TTC549 (cell line): Measurements from ENCODE around the gene SOWAHA.
"Not testable (repeated sequence)": the region's sequence is repeated elsewhere in the genome, so short reads cannot be mapped to it uniquely, and the experiment has no call there.

ENCODE experiments used
- FAIRE-seq: peaks from 2 replicates; lab custom pipeline; 2012; peaks lifted over from hg19 to GRCh38; lab: Jason Lieb, UNC

SOWAHA gene

DNA sequence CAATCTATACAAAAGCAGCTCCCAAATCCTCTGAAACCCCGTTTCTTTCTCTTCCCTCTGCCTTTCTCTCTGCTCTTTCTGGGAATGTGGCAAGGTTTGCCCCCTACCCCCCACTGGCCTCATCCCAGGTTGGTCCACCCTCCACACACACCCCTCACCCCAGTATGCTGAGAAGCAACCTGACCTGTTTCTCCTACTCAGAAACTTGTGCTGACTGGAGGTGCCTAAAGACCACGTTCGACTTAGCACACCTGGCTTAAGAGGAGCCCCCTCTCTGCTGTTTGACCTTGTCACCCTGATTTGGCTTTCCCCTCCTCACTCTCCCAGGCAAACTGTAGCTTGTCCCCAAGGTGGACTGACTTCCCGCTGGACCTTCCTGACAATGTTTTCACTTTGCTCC is 35.0 kb upstream of the SOWAHA start:
- no peak for FAIRE-seq

DNA sequence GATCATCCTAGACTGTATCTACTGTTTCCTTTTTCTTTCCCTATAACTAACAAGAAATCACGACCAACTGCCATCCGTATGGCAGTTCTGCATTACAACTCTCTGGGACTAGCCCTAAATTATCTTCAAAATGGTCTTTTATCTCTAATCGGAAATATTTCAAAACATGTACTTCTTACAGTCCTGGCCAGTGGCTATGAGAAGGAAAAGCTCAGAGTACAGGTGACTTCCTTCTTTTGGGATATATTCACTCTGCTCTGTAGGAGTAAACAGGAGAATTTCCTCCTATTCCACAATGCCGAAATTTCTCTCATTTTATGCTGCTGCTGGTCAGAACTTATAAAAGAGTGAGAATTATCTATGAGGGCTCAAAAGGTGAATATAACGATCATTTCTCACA is 34.2 kb upstream of the SOWAHA start:
- FAIRE-seq, result no peak

- FAIRE-seq, result no peak
Observed at GRCh38 chr5:132779961-132780360, 33.1 kb upstream of the SOWAHA start.

- no peak for FAIRE-seq
Observed at GRCh38 chr5:132780577-132780976, 32.5 kb upstream of the SOWAHA start.

DNA sequence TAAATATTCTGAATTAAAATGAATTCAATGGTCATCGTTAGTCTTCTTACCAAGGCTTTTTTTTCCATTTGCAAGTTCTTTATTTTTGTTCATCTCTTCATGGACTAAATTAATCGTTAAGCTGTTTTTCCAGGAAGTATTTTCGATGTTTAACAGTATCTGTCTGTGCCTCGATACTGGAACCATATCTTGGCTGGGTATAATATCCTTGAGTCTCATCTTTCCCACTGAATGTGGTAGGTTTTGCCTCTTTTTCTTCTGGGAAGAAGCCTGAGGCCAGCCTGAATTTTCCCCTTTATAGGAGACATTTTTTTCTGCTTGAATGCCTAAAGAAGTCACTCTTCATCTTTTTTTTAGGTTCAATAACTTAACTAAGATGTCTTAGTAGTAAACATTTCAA is 32.1 kb upstream of the SOWAHA start:
- no peak for FAIRE-seq

DNA sequence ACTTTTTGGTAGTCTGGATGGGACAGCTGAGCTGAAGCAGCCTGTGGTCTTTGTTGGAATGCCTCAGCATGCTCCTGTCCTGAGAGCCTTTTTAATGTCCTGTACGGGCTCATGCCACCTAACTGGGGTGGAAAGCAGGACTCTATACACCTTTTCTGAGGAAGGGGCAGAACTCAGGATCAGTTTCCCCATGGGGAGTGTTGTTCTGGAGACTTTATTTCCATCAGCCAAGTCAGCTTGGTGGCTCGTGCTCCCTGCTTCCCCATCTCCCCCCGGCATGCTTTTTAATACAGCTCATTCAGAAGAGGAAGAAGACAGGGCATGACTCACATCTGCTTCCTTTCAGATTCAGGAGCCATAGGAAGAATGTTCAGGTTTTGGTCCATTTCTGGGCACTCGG is 31.0 kb upstream of the SOWAHA start:
- no peak for FAIRE-seq

GRCh38 chr5:132785365-132785764 is 27.7 kb upstream of the SOWAHA start:
- no peak for FAIRE-seq

DNA sequence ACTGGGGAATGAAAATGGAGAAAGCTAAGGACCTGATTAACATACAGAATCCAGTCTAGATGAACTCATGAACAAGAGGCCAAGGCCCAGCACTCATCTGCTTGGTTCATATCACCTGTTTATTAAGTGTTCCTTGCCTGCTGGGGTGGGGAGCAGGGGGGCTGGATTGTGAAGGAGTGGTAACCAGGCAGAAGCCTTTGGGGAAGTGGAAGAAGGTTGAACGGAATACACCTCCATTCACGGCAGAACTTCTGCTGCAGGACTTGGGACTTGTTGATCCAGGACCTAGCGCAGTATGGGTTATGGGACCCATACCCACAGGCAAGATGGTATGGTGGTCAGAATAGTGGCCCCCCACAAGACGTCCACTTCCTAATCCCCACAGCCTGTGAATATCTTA is 27.2 kb upstream of the SOWAHA start:
- FAIRE-seq, result no peak

GRCh38 chr5:132787076-132787475 is 26.0 kb upstream of the SOWAHA start:
- FAIRE-seq, result no peak

- no peak for FAIRE-seq
Observed at GRCh38 chr5:132788508-132788907, 24.6 kb upstream of the SOWAHA start.

- no peak for FAIRE-seq
Observed at GRCh38 chr5:132788990-132789886, 23.9 kb upstream of the SOWAHA start.

- FAIRE-seq, result no peak
Observed at GRCh38 chr5:132790201-132790865, 22.8 kb upstream of the SOWAHA start.

- no peak for FAIRE-seq
Observed at GRCh38 chr5:132791026-132791425, 22.1 kb upstream of the SOWAHA start.

GRCh38 chr5:132797651-132798050 is 15.5 kb upstream of the SOWAHA start:
- no peak for FAIRE-seq

DNA sequence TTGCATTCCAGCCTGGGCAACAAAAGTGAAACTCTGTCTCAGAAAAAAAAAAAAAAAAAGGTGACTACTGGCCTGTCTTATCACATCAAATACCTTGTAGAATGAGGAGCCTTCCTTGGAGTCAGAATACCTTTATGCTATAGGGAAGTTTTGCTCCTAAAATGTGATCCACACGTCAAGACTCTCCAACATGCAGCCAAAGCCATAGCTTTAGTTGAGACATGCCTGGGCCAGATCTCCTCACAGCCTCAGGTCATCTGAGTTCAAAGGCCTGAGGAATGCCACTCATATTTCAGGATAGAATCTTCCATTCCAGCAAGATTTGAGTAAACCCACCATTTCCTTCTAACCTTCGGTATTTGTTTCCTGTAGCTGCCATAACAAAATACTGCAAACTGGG is 13.7 kb upstream of the SOWAHA start:
- FAIRE-seq, result no peak

DNA sequence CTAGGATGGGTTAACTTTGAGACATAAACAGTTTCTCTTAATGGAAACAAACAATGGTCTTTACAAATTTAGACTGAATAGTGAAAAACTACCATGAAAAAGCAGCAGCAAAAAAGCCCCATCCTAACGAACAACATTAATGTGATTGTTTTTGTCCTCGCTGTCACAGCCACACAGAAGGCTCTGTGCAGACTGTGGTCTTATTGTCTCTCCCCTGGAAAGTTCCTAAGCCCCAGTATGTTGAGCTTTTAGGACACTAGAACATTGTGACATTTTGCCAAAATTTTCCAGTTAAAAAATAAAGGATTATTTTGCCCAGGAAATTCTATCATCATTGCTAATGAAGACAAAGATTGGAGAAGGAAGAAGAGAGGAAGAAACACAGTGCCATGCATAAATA is 12.6 kb upstream of the SOWAHA start:
- FAIRE-seq, result no peak

- no peak for FAIRE-seq
Observed at GRCh38 chr5:132802044-132802684, 10.9 kb upstream of the SOWAHA start.

- not testable (repeated sequence) for FAIRE-seq
Observed at GRCh38 chr5:132802685-132803066, 10.4 kb upstream of the SOWAHA start.

- FAIRE-seq, result not testable (repeated sequence)
Observed at GRCh38 chr5:132804219-132804618, 8.9 kb upstream of the SOWAHA start.

DNA sequence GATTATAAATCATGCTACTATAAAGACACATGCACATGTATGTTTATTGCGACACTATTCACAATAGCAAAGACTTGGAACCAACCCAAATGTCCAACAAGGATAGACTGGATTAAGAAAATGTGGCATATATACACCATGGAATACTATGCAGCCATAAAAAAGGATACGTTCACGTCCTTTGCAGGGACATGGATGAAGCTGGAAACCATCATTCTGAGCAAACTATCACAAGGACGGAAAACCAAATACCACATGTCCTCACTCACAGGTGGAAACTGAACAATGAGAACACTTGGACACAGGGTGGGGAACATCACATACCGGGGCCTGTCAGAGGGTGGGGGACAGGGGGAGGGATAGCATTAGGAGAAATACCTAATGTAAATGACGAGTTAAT is 7.2 kb upstream of the SOWAHA start:
- FAIRE-seq, result not testable (repeated sequence)

GRCh38 chr5:132806804-132807162 is 6.3 kb upstream of the SOWAHA start:
- not testable (repeated sequence) for FAIRE-seq

DNA sequence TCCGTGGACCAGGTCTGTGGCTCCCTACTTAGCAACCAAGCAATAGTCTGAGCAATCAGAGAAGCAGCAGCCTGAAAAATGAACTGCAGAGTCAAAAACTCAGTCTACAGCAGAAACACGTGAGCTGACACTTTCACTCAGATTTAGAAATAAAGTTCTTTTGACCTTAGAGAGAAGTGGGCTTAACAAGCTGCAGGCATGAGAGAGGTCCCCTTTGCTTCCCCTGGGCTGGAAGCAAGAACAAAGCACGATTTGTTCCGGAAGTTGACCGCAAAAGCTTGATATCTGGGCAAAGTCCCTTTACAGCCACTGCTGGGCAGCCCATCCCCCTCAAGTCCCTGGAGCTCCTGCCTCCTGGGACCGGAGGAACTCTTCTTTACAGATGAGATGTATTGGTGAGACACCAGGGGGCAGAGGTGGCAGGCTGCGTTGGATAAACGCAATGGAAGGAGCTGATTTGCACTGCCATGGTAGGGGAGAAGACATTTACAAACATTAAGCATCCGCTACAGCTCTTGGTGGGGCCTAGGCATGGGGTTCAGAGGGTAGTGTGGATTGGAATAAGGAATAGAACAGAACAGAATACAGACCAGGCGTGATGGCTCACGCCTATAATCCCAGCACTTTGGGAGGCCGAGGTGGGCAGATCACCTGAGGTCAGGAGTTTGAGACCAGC is 5.8 kb upstream of the SOWAHA start:
- no peak for FAIRE-seq

DNA sequence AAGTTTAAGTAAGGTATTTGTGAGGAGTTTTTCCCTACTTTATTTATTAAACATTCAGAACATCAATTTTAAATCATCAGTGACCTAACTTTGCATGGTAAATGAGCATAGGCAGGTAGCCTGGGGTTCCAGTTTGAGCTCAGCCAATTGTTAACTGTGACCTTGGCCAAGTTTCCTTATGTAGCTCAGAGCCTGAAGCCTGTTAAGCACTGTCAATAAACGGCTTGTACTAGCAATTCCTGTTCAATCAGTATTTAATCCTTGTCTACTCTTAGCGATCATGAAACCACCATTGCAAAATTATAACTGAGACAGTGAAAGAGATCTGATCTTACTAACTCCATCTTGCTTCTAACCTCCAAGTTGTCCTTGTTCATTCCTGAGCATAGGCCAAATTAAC is 4.7 kb upstream of the SOWAHA start:
- FAIRE-seq, result no peak
